IMR-90 (cell line): Measurements from ENCODE around the gene CCNJ. TPM values are rescaled to one million over a fixed set of nuclear protein-coding genes. Genes with fewer than 3 reads are reported as not detected.

ENCODE experiments used
- ATAC-seq: fragments of 200-7000 bp; cut with Tn5 transposase; 2 replicates; pipeline ENCODE4 v1.9.1; 2020; ENCODE audit warnings: low read depth, mild to moderate bottlenecking, moderate library complexity
- BruUV-seq: library from RNA; stranded (reverse); fragments of 400-500 nt; replicated peaks from 2 replicates; lab custom pipeline; 2021; lab: Mats Ljungman, UMichigan
- CTCF ChIA-PET: fragments of 300-600 bp; formaldehyde crosslinking; extraction: SDS; loops from one replicate; lab custom pipeline; 2021; ENCODE audit warnings: antibody characterized with exemption; lab: Yijun Ruan, JAX
- POLR2A ChIA-PET: fragments of 300-600 bp; sonication (Branson Sonifier 250); formaldehyde crosslinking; loops from one replicate; lab custom pipeline; 2022; ENCODE audit warnings: antibody characterized with exemption; ENCODE audit not compliant: unreplicated experiment; lab: Charles Lee
- DNase-seq: peaks from one replicate; pipeline ENCODE4 v3.0.0; 2013
- H2AFZ ChIP-seq: replicated peaks from 2 replicates; pipeline ENCODE3; 2013; ENCODE audit warnings: low read length, mild to moderate bottlenecking; ENCODE audit not compliant: poor library complexity
- H2AK5ac ChIP-seq: 2 replicates; pipeline ENCODE4 v1.6.1; 2013; ENCODE audit warnings: low read depth, low read length, inconsistent platforms
- H2AK9ac ChIP-seq: replicated peaks from 2 replicates; pipeline ENCODE3; 2013; ENCODE audit warnings: mild to moderate bottlenecking, low read depth, low read length, moderate library complexity; ENCODE audit not compliant: poor library complexity
- H2BK120ac ChIP-seq: 2 replicates; pipeline ENCODE4 v1.6.1; 2013; ENCODE audit warnings: low read depth, low read length, inconsistent platforms
- H2BK15ac ChIP-seq: 3 replicates; pipeline ENCODE4 v1.6.1; 2013; ENCODE audit warnings: low read depth, low read length, inconsistent platforms
- H2BK20ac ChIP-seq: 2 replicates; pipeline ENCODE4 v1.6.1; 2013; ENCODE audit warnings: low read depth, mild to moderate bottlenecking, inconsistent platforms, low read length, moderate library complexity
- H2BK5ac ChIP-seq: 2 replicates; pipeline ENCODE4 v1.6.1; 2013; ENCODE audit warnings: mild to moderate bottlenecking, low read depth, low read length, inconsistent platforms; ENCODE audit not compliant: poor library complexity, severe bottlenecking
- H3K14ac ChIP-seq: replicated peaks from 2 replicates; pipeline ENCODE4 v1.6.1; 2013; ENCODE audit warnings: low read depth, low read length, inconsistent platforms
- H3K18ac ChIP-seq: 2 replicates; pipeline ENCODE4 v1.6.1; 2013; ENCODE audit warnings: low read depth, low read length, control low read depth
- H3K23ac ChIP-seq: 2 replicates; pipeline ENCODE4 v1.6.1; 2013; ENCODE audit warnings: low read depth, low read length, inconsistent platforms
- H3K27ac ChIP-seq: 2 replicates; pipeline ENCODE4 v1.5.1; 2013; ENCODE audit warnings: mild to moderate bottlenecking, control low read depth, low read length; ENCODE audit not compliant: insufficient read depth
- H3K27me3 ChIP-seq: 2 replicates; pipeline ENCODE4 v1.6.1; 2013; ENCODE audit warnings: low read length; ENCODE audit not compliant: control insufficient read depth, insufficient read depth
- H3K36me3 ChIP-seq: 2 replicates; pipeline ENCODE4 v1.6.1; 2013; ENCODE audit warnings: low read length, mixed read lengths; ENCODE audit not compliant: control insufficient read depth, insufficient read depth
- H3K4ac ChIP-seq: 2 replicates; pipeline ENCODE4 v1.6.1; 2013; ENCODE audit warnings: low read depth, low read length, inconsistent platforms
- H3K4me1 ChIP-seq: 2 replicates; pipeline ENCODE4 v1.6.1; 2013; ENCODE audit warnings: low read length, mixed read lengths; ENCODE audit not compliant: control insufficient read depth, insufficient read depth
- H3K4me2 ChIP-seq: 2 replicates; pipeline ENCODE4 v1.6.1; 2013; ENCODE audit warnings: low read depth, mild to moderate bottlenecking, control low read depth, low read length, moderate library complexity
- H3K4me3 ChIP-seq: 2 replicates; pipeline ENCODE4 v1.5.1; 2013; ENCODE audit warnings: low read depth, mild to moderate bottlenecking, control low read depth, low read length, moderate library complexity; ENCODE audit not compliant: insufficient read depth
- H3K56ac ChIP-seq: 2 replicates; pipeline ENCODE4 v1.6.1; 2013; ENCODE audit warnings: low read length, inconsistent platforms; ENCODE audit not compliant: insufficient read depth; ENCODE audit errors: extremely low read depth
- H3K79me1 ChIP-seq, 2 experiments: 2 replicates each; pipeline ENCODE4 v1.6.1; 2013; ENCODE audit warnings: low read length in 2 of 2, inconsistent platforms in 1 of 2, low read depth in 1 of 2
- H3K9ac ChIP-seq: 2 replicates; pipeline ENCODE4 v1.6.1; 2013; ENCODE audit warnings: low read depth, low read length, control low read depth
- H3K9me1 ChIP-seq: 2 replicates; pipeline ENCODE4 v1.6.1; 2013; ENCODE audit warnings: low read length, inconsistent platforms; ENCODE audit not compliant: insufficient read depth
- H3K9me3 ChIP-seq: 2 replicates; pipeline ENCODE4 v1.6.1; 2013; ENCODE audit warnings: low read length; ENCODE audit not compliant: control insufficient read depth, insufficient read depth
- H4K20me1 ChIP-seq: 2 replicates; pipeline ENCODE4 v1.6.1; 2013; ENCODE audit warnings: low read length, inconsistent platforms; ENCODE audit not compliant: insufficient read depth
- H4K5ac ChIP-seq: 2 replicates; pipeline ENCODE4 v1.6.1; 2013; ENCODE audit warnings: mild to moderate bottlenecking, low read depth, low read length, control low read depth
- H4K8ac ChIP-seq, 2 experiments: 2 replicates each; pipeline ENCODE4 v1.6.1; 2013; ENCODE audit warnings: low read depth in 2 of 2, low read length in 2 of 2, control low read depth in 1 of 2, inconsistent platforms in 1 of 2
- H4K91ac ChIP-seq: 2 replicates; pipeline ENCODE4 v1.6.1; 2013; ENCODE audit warnings: low read depth, low read length, inconsistent platforms; ENCODE audit not compliant: insufficient read depth
- CEBPB ChIP-seq: IDR thresholded peaks from 2 replicates; pipeline ENCODE4 v1.6.1; 2012; ENCODE audit warnings: low read depth, low read length, improper control_type of control experiment
- FOS ChIP-seq: fragments of 150-350 bp; IDR thresholded peaks from 2 replicates; pipeline ENCODE4 v1.6.1; 2016; ENCODE audit warnings: low read depth, low read length
- MAZ ChIP-seq: IDR thresholded peaks from 2 replicates; pipeline ENCODE4 v1.6.1; 2012; ENCODE audit warnings: low read depth, mild to moderate bottlenecking, low read length, improper control_type of control experiment, moderate library complexity, borderline replicate concordance
- NFE2L2 ChIP-seq: fragments of 150-350 bp; IDR thresholded peaks from 2 replicates; pipeline ENCODE4 v1.6.1; 2016; ENCODE audit warnings: low read depth, mild to moderate bottlenecking, low read length
- POLR2A ChIP-seq: IDR thresholded peaks from 2 replicates; pipeline ENCODE4 v1.6.1; 2012; ENCODE audit warnings: mild to moderate bottlenecking, low read depth, low read length
- RFX5 ChIP-seq: IDR thresholded peaks from 2 replicates; pipeline ENCODE4 v1.8.0; 2012; ENCODE audit warnings: low read depth, mild to moderate bottlenecking, low read length, moderate library complexity
- WGBS, 2 experiments: methylation state at CpG; one replicate each; pipeline versions ENCODE4 v1.1.5 to v1.1.7; 2013; ENCODE audit warnings: missing lambda C conversion rate in 2 of 2; ENCODE audit not compliant: insufficient read length in 1 of 2; ENCODE audit errors: extremely low coverage in 2 of 2; 5-methylcytosine and 5-hydroxymethylcytosine counted together
- dilution Hi-C: fragments of 300-500 bp; cut with HindIII; formaldehyde crosslinking; loops from one replicate; pipeline ENCODE4 v1.14.3; 2018; ENCODE audit warnings: low sequenced_read_pairs; ENCODE audit not compliant: unreplicated experiment
- in situ Hi-C: fragments of 300-500 bp; cut with MboI; formaldehyde crosslinking; loops from 3 replicates; pipeline ENCODE4 v1.14.3; 2019; ENCODE audit warnings: low sequenced_read_pairs, inconsistent platforms, mixed read lengths
- intact Hi-C: fragments of 100-400 bp; cut with micrococcal nuclease; formaldehyde crosslinking; loops from 2 replicates; pipeline ENCODE4 v1.10.0; 2022
- polyA plus RNA-seq, 3 experiments: library from polyadenylated mRNA; depleted of rRNA; stranded (reverse); fragments of >200 nt; gene quantifications; 2 replicates each; pipeline ENCODE4 v1.2.3, GENCODE V29; 2012; ENCODE audit warnings: low replicate concordance in 1 of 3
- total RNA-seq: library from RNA; depleted of rRNA; stranded (reverse); fragments of >200 nt; gene quantifications from 2 replicates; pipeline ENCODE4 v1.2.3, GENCODE V29; 2012

Gene CCNJ
- total and polyA plus RNA-seq, 2 of the 4 experiments (the other 2 are of a cell fraction), result 5.4 to 10.0 TPM

DNA sequence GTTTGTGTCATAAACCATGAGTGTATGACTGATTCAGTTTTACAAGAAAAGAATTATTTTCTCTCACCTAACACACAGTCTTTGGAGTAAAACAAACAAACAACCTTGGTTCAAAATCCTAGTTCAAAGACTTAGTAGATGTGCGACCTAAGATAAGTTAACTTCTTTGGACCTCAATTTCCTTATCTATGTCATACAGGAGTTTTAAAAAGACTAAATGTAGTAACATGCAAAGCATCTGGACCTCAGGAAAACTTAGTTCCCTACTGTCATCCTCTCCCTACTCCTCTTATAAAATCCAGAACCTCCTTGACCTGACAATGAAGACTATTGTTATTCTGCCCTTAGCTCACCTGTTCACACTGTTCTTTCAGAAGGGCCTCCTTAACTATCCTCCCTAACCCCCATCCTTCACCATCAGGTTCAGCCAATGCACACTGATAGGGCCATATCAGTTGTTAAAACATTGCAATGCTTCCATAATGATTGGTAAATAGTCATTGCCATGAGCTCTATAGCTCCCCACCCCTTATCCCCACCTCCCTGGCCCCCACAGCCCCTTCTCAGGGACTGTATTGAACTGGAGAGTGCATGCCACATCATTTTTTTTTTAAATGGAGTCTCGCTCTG lies 28.8 kb upstream of the CCNJ start:
- H3K9ac ChIP-seq, result no peak overlapping the region
- no peak overlapping the region for H3K56ac ChIP-seq
- H3K4me3 ChIP-seq, result no peak overlapping the region
- CTCF ChIA-PET, result interaction anchor here (0.6 kb wide), 2 partner anchors 319 to 881 kb away, joined by 3 read pairs; no protein-coding TSS in a partner anchor
- no peak overlapping the region for H3K4ac ChIP-seq
- POLR2A ChIA-PET, result no interaction called here
- intact Hi-C loops (no loop called here), in situ Hi-C loops (no loop called here), dilution Hi-C loops (no loop called here)
- H3K14ac ChIP-seq, result no peak overlapping the region
- DNase-seq (no peak), ATAC-seq (no peak)
- no CpG with 5 or more reads among the region's 2 CpGs for WGBS, 2 experiments
- no peaks in the 10 kb centered on the region for H3K9me1 ChIP-seq
- TF ChIP-seq RFX5 (no peak), MAZ (no peak), NFE2L2 (no peak), POLR2A (no peak), CEBPB (no peak), FOS (no peak)
- H3K36me3 ChIP-seq, result no peaks in the 10 kb centered on the region
- H4K8ac ChIP-seq, result no peak overlapping the region
- no peaks in the 10 kb centered on the region for H3K9me3 ChIP-seq
- no peak overlapping the region for H2AK5ac ChIP-seq
- no peaks in the 10 kb centered on the region for H4K20me1 ChIP-seq
- no peak overlapping the region for H4K91ac ChIP-seq
- no peak overlapping the region for H2BK120ac ChIP-seq
- H3K79me1 ChIP-seq, result no peaks in the 10 kb centered on the region
- H2BK5ac ChIP-seq, result no peak overlapping the region
- no peak overlapping the region for H3K4me2 ChIP-seq
- H3K27me3 ChIP-seq, result peaks cover 3% of the 10 kb centered on the region; the same call in 1 of the 2 replicates
- H2BK15ac ChIP-seq, result no peak overlapping the region
- H3K4me1 ChIP-seq, result no peaks in the 10 kb centered on the region
- no peak overlapping the region for H2AFZ ChIP-seq
- no peak overlapping the region for H4K5ac ChIP-seq
- BruUV-seq, result no TSS peak
- no peak overlapping the region for H2BK20ac ChIP-seq
- H3K27ac ChIP-seq, result no peak overlapping the region
- H3K18ac ChIP-seq, result no peak overlapping the region
- H2AK9ac ChIP-seq, result no peak overlapping the region
- no peak overlapping the region for H3K23ac ChIP-seq
